Activated T-cell treated with anti-CD3 and anti-CD28 coated beads for 48 hours (primary cell): ENCODE measurements around the gene DPY19L2.
"Not testable (repeated sequence)": the region's sequence is repeated elsewhere in the genome, so short reads cannot be mapped to it uniquely, and the experiment has no call there.

Experiments used
- DNase-seq: peaks from one replicate; pipeline ENCODE4 v3.0.0-alpha.2; 2020; ENCODE audit warnings: low read depth

Gene DPY19L2

DNA sequence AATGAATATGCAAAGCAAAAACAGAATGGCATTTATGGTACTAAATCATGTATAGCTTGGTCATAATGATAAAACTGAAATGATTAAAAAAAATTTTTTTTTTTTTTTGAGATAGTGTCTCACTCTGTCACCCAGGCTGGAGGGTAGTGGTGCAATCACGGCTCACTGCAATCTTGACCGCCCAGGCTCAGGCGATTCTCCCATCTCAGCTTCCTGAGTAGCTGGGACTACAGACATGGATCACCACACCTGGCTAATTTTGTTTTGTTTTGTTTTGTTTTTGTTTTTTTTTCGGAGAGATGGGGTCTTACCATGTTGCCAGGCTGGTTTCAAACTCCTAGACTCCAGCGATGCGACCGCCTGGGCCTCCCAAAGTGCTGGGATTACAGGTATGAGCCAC is 138.7 kb downstream of the DPY19L2 start:
- not testable (repeated sequence) for DNase-seq

DNA sequence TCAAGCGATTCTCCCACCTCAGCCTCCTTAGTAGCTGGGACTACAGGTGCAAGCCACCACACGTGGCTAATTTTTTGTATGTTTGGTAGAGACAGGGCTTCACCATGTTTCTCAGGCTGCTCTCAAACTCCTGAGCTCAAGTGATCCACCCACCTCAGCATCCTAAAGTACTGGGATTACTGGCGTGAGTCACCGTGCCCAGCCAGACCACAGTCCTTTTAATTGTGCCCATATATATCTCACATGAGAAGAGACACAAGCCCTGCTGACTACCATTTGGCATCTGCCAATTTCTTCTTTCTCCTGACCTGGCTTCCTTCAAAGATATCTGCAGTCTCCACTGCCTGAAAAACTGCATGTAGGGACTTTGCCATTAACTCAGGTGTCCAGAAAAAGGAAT is 142.5 kb downstream of the DPY19L2 start:
- DNase-seq, result no peak

DNA sequence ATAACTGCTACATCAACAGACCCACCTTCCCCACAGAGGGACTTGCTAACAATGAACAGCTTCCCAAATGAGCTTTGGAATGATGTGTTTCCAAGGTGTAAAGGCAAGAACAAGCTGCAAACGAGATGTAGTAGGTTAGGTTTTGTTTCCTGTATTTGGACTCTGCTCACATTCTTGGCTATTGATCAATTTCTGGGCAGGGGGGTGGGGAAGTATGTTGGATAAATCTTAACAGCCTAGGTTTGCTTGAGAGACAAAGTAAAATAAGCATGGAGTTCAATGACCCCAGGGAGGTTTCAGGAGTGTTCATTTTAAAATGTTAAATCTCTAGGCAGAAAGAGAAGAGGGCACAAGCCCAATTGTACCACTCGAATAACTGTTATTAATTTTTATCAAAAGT is 146.6 kb downstream of the DPY19L2 start:
- no peak for DNase-seq
